NT2/D1 (cell line): Measurements from ENCODE around the gene FAM209A.
A peak's percentile ranks its signal among the peaks of the same experiment; 100 is the strongest.

Source experiments
- DNase-seq: peaks from one replicate; pipeline ENCODE4 v3.0.0-alpha.2; 2011; ENCODE audit warnings: low read depth, low spot score
- H3K27me3 ChIP-seq: 2 replicates; pipeline ENCODE4 v1.6.0; 2011; ENCODE audit warnings: mild to moderate bottlenecking; ENCODE audit not compliant: insufficient read length, insufficient read depth
- H3K36me3 ChIP-seq: 2 replicates; pipeline ENCODE4 v1.6.1; 2011; ENCODE audit warnings: mild to moderate bottlenecking, low read length, mixed read lengths; ENCODE audit not compliant: insufficient read depth, insufficient read length
- H3K4me1 ChIP-seq: 2 replicates; pipeline ENCODE4 v1.5.1; 2011; ENCODE audit not compliant: insufficient read depth, insufficient read length
- H3K4me3 ChIP-seq: 2 replicates; pipeline ENCODE4 v1.5.1; 2011; ENCODE audit warnings: low read depth; ENCODE audit not compliant: insufficient read length
- H3K9ac ChIP-seq: 2 replicates; pipeline ENCODE4 v1.6.0; 2011; ENCODE audit warnings: low read depth; ENCODE audit not compliant: insufficient read length
- H3K9me3 ChIP-seq: 2 replicates; pipeline ENCODE4 v1.5.1; 2011; ENCODE audit warnings: mild to moderate bottlenecking, low read length; ENCODE audit not compliant: insufficient read depth
- SUZ12 ChIP-seq: IDR thresholded peaks from 2 replicates; pipeline ENCODE4 v1.6.1; 2011; ENCODE audit not compliant: insufficient read length, insufficient read depth; ENCODE audit errors: extremely low read depth
- YY1 ChIP-seq: IDR thresholded peaks from 2 replicates; pipeline ENCODE4 v1.6.1; 2011; ENCODE audit not compliant: insufficient read length, insufficient read depth
- ZNF274 ChIP-seq: IDR thresholded peaks from 2 replicates; pipeline ENCODE4 v1.6.1; 2011; ENCODE audit warnings: mild to moderate bottlenecking, low read depth, low read length

FAM209A gene

GRCh38 chr20:56506103-56506502, 18.4 kb upstream of the FAM209A start:
- no peaks in the 10 kb centered on the region for H3K9me3 ChIP-seq
- no peaks in the 10 kb centered on the region for H3K4me1 ChIP-seq
- peaks cover 31% of the 10 kb centered on the region for H3K36me3 ChIP-seq
- H3K9ac ChIP-seq = no peak overlapping the region
- DNase-seq = no peak
- no peaks in the 10 kb centered on the region for H3K27me3 ChIP-seq
- no peak overlapping the region for H3K4me3 ChIP-seq
- TF ChIP-seq SUZ12 (no peak), YY1 (no peak), ZNF274 (no peak)

- no peak overlapping the region for H3K9ac ChIP-seq
Observed at GRCh38 chr20:56511926-56512325, 12.6 kb upstream of the FAM209A start.

GRCh38 chr20:56513161-56514150, 11.1 kb upstream of the FAM209A start:
- Histone ChIP-seq H3K9me3 (0 out of 2 replicates have a peak, but pooled peaks cover 6% of the 10 kb centered on the region), H3K9ac (no peak overlapping the region), H3K27me3 (no peaks in the 10 kb centered on the region), H3K36me3 (peaks cover 53% of the 10 kb centered on the region), H3K4me1 (peaks cover 19% of the 10 kb centered on the region), H3K4me3 (no peak overlapping the region)
- TF ChIP-seq ZNF274 (no peak), YY1 (no peak), SUZ12 (no peak)
- peak; percentile 2 for DNase-seq

More at GRCh38 chr20:56511926-56512325, 12.6 kb upstream of the FAM209A start:
- DNase-seq = no peak
- no peak for TF ChIP-seq SUZ12
- no peak for TF ChIP-seq YY1
- no peak for TF ChIP-seq ZNF274
- H3K36me3 ChIP-seq = peaks cover 44% of the 10 kb centered on the region
- no peaks in the 10 kb centered on the region for H3K27me3 ChIP-seq
- H3K4me3 ChIP-seq = no peak overlapping the region
- no peaks in the 10 kb centered on the region for H3K9me3 ChIP-seq
- peaks cover 19% of the 10 kb centered on the region for H3K4me1 ChIP-seq

GRCh38 chr20:56516631-56517030, 7.9 kb upstream of the FAM209A start:
- Histone ChIP-seq H3K4me1 (peaks cover 19% of the 10 kb centered on the region), H3K36me3 (peaks cover 71% of the 10 kb centered on the region), H3K4me3 (no peak overlapping the region), H3K9me3 (peaks cover 35% of the 10 kb centered on the region), H3K9ac (no peak overlapping the region), H3K27me3 (no peaks in the 10 kb centered on the region)
- no peak for DNase-seq
- TF ChIP-seq SUZ12 (no peak), ZNF274 (no peak), YY1 (no peak)

- Histone ChIP-seq H3K27me3 (no peaks in the 10 kb centered on the region), H3K36me3 (peaks cover 71% of the 10 kb centered on the region), H3K9me3 (peaks cover 41% of the 10 kb centered on the region), H3K4me3 (no peak overlapping the region), H3K4me1 (peaks cover 16% of the 10 kb centered on the region), H3K9ac (no peak overlapping the region)
- DNase-seq = no peak
- TF ChIP-seq SUZ12 (no peak), ZNF274 (no peak)
Observed at GRCh38 chr20:56517211-56517610, 7.3 kb upstream of the FAM209A start.

GRCh38 chr20:56517641-56518040, 6.9 kb upstream of the FAM209A start:
- peaks cover 67% of the 10 kb centered on the region for H3K36me3 ChIP-seq
- DNase-seq = no peak

GRCh38 chr20:56518126-56518525, 6.4 kb upstream of the FAM209A start:
- no peak for TF ChIP-seq SUZ12
- no peak for TF ChIP-seq ZNF274
- no peak for TF ChIP-seq YY1
- peaks cover 44% of the 10 kb centered on the region for H3K9me3 ChIP-seq
- H3K36me3 ChIP-seq = peaks cover 64% of the 10 kb centered on the region
- DNase-seq = no peak
- H3K9ac ChIP-seq = no peak overlapping the region
- H3K4me1 ChIP-seq = peaks cover 9% of the 10 kb centered on the region
- H3K4me3 ChIP-seq = no peak overlapping the region
- H3K27me3 ChIP-seq = no peaks in the 10 kb centered on the region

More at GRCh38 chr20:56517641-56518040, 6.9 kb upstream of the FAM209A start:
- Histone ChIP-seq H3K4me3 (no peak overlapping the region), H3K27me3 (no peaks in the 10 kb centered on the region), H3K9ac (no peak overlapping the region), H3K9me3 (peaks cover 44% of the 10 kb centered on the region), H3K4me1 (peaks cover 12% of the 10 kb centered on the region)
- TF ChIP-seq SUZ12 (no peak), ZNF274 (no peak), YY1 (no peak)
